Gastroesophageal sphincter (tissue), 4 donors: ENCODE data around the gene ZNF672. TPM values are rescaled to one million over a fixed set of nuclear protein-coding genes. Genes with fewer than 3 reads are reported as not detected.

Experiments used
- ATAC-seq: fragments of 150-250 bp; one replicate; pipeline ENCODE4 v1.9.1; 2016; ENCODE audit warnings: mild to moderate bottlenecking, moderate library complexity
- H3K27ac ChIP-seq, 4 donors: fragments of 200-600 bp; sonication (generic) in 3 of 4; 1 replicate in 3 of 4; 2 replicates in 1 of 4; pipeline ENCODE4 v1.5.1; 2016 to 2019
- H3K27me3 ChIP-seq: fragments of 200-600 bp; sonication (generic); one replicate; pipeline ENCODE4 v1.5.1; 2019
- H3K36me3 ChIP-seq, 2 donors: fragments of 200-600 bp; sonication (generic); one replicate each; pipeline ENCODE4 v1.5.1; 2019; ENCODE audit warnings: control low read depth in 1 of 2
- H3K4me1 ChIP-seq, 3 donors: fragments of 200-600 bp; sonication (generic); 1 replicate in 2 of 3; 2 replicates in 1 of 3; pipeline ENCODE4 v1.5.1; 2016 to 2019; ENCODE audit warnings: control low read depth in 2 of 3
- H3K4me3 ChIP-seq, 2 donors: fragments of 200-600 bp; sonication (generic); one replicate each; pipeline ENCODE4 v1.5.1; 2019; ENCODE audit warnings: mild to moderate bottlenecking in 1 of 2, moderate library complexity in 1 of 2
- H3K9me3 ChIP-seq, 3 donors: fragments of 200-600 bp; sonication (generic); one replicate each; pipeline ENCODE4 v1.5.1; 2017 to 2019; ENCODE audit warnings: control low read depth in 2 of 3
- EP300 ChIP-seq: sonication (generic); formaldehyde crosslinking; IDR thresholded peaks from one replicate; pipeline ENCODE4 v1.6.1; 2017; ENCODE audit warnings: antibody characterized with exemption, mild to moderate bottlenecking
- POLR2A ChIP-seq, 2 donors: fragments of 450-650 bp; IDR thresholded peaks; one replicate each; pipeline ENCODE4 v1.6.1; 2017; ENCODE audit warnings: antibody characterized with exemption in 2 of 2, mild to moderate bottlenecking in 2 of 2, moderate library complexity in 1 of 2
- POLR2AphosphoS5 ChIP-seq: sonication (generic); formaldehyde crosslinking; IDR thresholded peaks from one replicate; pipeline ENCODE4 v1.6.1; 2017; ENCODE audit warnings: antibody characterized with exemption
- WGBS, 2 donors: methylation state at CpG; one replicate each; pipeline ENCODE4 v1.1.5; 2018; ENCODE audit warnings: low coverage in 1 of 2; 5-methylcytosine and 5-hydroxymethylcytosine counted together
- total RNA-seq, 4 donors: library from RNA; depleted of rRNA; stranded (reverse); fragments of >200 nt; gene quantifications; one replicate each; pipeline ENCODE4 v1.1.0, GENCODE V29; 2016
- TF ChIP-seq, protein P1 (sequence below), 4 experiments: fragments of 200-600 bp in 2 of 4; fragments of 450-650 bp in 2 of 4; sonication (generic) in 1 of 4; IDR thresholded peaks; one replicate each; pipeline ENCODE4 v1.5.1; 2017 to 2019; ENCODE audit warnings: antibody characterized with exemption in 4 of 4, mild to moderate bottlenecking in 2 of 4, moderate library complexity in 2 of 4

Gene ZNF672
- total RNA-seq, 4 donors from 2014 or later = 22.1 to 44.2 (median 34.3) TPM

DNA sequence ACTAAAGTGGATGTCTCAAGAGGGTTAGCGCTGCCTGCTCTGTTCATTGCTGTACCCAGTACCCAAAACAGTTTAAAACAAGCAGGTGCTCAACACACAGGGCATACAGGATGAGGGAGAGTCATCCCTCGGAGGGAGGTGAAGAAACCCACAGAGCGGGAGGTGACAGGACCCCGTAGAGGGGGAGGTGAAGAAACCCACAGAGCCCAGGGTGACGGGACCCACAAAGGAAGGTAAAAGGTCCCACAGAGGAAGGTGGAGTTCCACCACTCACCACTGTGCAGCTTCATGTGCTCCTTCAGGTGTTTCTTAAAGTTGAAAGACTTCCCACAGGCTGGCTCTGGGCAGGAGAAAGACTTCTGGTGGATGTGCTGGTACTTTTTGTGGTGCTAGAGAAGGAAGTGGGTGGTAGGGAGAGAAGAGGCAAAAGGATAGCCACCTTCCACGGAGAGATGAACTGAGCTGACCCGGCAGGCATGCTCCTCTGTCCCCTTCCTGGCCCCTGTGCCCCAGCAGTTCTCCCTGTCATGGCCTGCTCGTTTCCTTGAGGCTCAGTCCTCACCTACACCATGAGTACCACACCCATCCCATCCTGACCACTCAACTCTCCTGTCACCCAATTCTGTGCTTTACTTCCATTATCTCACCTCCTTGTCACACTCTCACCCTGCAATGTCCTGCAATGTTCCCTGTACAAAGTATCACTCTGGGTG, 15.8 kb downstream of the ZNF672 start:
- 63 to 90% methylated on average over 1 to 5 of the region's 8 CpGs for WGBS, 2 donors
- peaks cover 0 to 57% of the 10 kb centered on the region in 2 donors for H3K36me3 ChIP-seq

DNA sequence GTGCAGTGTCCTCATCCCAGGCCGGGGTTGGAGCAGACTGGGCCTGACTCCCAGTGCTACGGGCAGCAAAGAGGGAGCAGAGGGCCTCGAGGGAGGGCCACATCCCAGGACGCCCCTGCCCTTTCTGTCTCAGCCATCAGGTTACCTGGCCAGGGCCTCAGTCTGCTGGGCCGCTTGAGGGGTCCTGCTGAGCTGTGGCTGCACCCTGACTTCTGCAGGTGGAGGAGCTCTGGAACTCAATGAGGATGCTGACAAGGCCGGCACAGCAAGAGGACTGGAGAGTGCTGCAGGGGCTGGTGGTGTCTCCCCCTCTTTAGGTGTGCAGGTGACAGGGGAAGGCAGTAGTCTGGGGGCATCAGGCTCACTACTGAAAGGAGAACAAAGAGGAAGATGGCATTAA, 17.6 kb downstream of the ZNF672 start:
- Histone ChIP-seq H3K4me3 (no peak overlapping the region), H3K4me1 (peaks cover 0 to 45% (median 14%) of the 10 kb centered on the region in 3 donors), H3K36me3 (peaks cover 0 to 39% of the 10 kb centered on the region in 2 donors), H3K27ac (no peak overlapping the region), H3K27me3 (no peaks in the 10 kb centered on the region), H3K9me3 (no peaks in the 10 kb centered on the region)
- ATAC-seq = no peak
- no CpG with 5 or more reads among the region's 6 CpGs for WGBS, 2 donors
- no peak for TF ChIP-seq POLR2A (IDR thresholded peaks at IDR 0.05)
- no peak for TF ChIP-seq POLR2AphosphoS5
- no peak for TF ChIP-seq EP300

More for the DNA sequence above, 15.8 kb downstream of the ZNF672 start:
- H3K4me1 ChIP-seq = peaks cover 0 to 37% (median 14%) of the 10 kb centered on the region in 3 donors
- TF ChIP-seq POLR2AphosphoS5 = no peak
- TF ChIP-seq POLR2A (IDR thresholded peaks at IDR 0.05) = no peak
- TF ChIP-seq, protein P1, sequence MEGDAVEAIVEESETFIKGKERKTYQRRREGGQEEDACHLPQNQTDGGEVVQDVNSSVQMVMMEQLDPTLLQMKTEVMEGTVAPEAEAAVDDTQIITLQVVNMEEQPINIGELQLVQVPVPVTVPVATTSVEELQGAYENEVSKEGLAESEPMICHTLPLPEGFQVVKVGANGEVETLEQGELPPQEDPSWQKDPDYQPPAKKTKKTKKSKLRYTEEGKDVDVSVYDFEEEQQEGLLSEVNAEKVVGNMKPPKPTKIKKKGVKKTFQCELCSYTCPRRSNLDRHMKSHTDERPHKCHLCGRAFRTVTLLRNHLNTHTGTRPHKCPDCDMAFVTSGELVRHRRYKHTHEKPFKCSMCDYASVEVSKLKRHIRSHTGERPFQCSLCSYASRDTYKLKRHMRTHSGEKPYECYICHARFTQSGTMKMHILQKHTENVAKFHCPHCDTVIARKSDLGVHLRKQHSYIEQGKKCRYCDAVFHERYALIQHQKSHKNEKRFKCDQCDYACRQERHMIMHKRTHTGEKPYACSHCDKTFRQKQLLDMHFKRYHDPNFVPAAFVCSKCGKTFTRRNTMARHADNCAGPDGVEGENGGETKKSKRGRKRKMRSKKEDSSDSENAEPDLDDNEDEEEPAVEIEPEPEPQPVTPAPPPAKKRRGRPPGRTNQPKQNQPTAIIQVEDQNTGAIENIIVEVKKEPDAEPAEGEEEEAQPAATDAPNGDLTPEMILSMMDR (IDR thresholded peaks at IDR 0.05) = no peak
- H3K4me3 ChIP-seq = no peak overlapping the region
- H3K27ac ChIP-seq = no peak overlapping the region
- no peak for ATAC-seq
- no peaks in the 10 kb centered on the region for H3K27me3 ChIP-seq
- H3K9me3 ChIP-seq = no peaks in the 10 kb centered on the region

DNA sequence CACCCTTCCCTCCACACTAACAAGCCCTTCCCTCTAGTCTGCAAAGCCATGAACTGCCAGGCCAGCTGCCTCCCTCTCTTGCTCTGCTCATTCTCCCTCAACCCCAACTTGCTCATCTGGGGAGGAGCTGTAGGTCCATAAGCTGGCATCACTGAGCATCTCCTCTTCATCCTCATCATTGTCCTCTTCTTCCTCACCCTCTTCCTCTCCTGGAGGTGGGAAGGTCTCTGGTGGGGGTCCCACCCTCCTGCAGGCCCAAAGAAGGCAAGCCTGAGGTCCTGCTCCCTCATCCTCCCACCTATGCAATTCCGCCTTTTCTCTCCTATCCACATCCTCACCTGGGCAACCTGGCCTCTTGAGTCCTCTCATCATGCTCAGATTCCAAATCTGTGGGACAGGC, 18.2 kb downstream of the ZNF672 start:
- WGBS, 2 donors = 100% methylated on average over 1 of the region's 1 CpG
- Histone ChIP-seq H3K4me3 (no peak overlapping the region), H3K36me3 (peaks cover 0 to 33% of the 10 kb centered on the region in 2 donors), H3K9me3 (no peaks in the 10 kb centered on the region), H3K27ac (no peak overlapping the region), H3K4me1 (peaks cover 0 to 45% (median 14%) of the 10 kb centered on the region in 3 donors), H3K27me3 (no peaks in the 10 kb centered on the region)
- TF ChIP-seq POLR2AphosphoS5 (no peak), EP300 (no peak), POLR2A (IDR thresholded peaks at IDR 0.05) (no peak)
- TF ChIP-seq, protein P1 (IDR thresholded peaks at IDR 0.05) = no peak
- ATAC-seq = no peak

DNA sequence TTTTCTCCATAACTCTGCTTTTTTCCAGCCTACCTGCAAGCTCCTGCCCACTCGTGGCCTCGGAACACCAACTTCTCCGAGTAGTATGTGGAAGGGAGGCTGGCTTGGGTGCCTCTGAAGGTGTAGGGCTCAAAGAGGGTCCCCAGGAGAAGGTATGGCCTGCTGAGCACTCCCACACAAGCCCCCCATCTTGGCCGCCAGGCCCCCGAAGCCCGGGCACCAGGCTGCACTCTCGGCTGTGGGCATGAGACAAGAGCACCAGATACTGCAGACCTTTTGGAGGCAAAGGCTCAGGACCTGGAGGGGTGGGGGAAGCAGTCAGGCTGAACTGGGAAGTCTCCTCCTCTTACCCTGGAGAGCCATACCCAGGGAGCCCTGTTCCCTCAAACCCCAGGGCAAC, 19.2 kb downstream of the ZNF672 start:
- no peaks in the 10 kb centered on the region for H3K27me3 ChIP-seq
- 83% methylated on average over 2 to 3 of the region's 7 CpGs for WGBS, 2 donors
- peaks cover 0 to 25% of the 10 kb centered on the region in 2 donors for H3K36me3 ChIP-seq
- peaks cover 0 to 45% (median 14%) of the 10 kb centered on the region in 3 donors for H3K4me1 ChIP-seq
- no peak for TF ChIP-seq EP300
- TF ChIP-seq, protein P1 (IDR thresholded peaks at IDR 0.05) = no peak
- ATAC-seq = no peak
- peak overlapping the region in 2 of 4 donors; percentile 91 to 93 for H3K27ac ChIP-seq
- peak overlapping the region in 1 of 2 donors; percentile 65 for H3K4me3 ChIP-seq
- no peaks in the 10 kb centered on the region for H3K9me3 ChIP-seq

DNA sequence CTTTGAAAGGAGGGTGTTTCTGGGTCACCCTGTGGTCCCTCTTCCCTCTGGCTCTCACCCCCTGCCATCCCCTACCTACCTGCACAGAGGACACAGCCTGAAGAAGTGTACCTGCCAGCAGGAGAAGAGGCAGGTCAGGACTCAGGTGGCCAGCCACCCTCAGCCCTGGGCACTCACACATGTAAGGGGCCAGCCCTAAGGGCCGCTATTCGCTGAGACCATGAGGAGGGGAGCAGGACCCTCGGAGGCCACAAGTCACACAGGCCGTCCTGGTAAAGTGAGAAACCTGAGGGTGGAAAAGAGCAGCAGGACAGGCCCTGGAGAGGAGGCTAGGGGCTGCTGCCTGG, 19.7 kb downstream of the ZNF672 start:
- Histone ChIP-seq H3K9me3 (no peaks in the 10 kb centered on the region), H3K4me3 (peak overlapping the region; percentile 50 to 65), H3K27me3 (no peaks in the 10 kb centered on the region), H3K4me1 (peaks cover 0 to 46% (median 16%) of the 10 kb centered on the region in 3 donors), H3K36me3 (peaks cover 0 to 25% of the 10 kb centered on the region in 2 donors), H3K27ac (peak overlapping the region in 3 of 4 donors; percentile 91 to 95 (median 93))
- no peak for ATAC-seq
- TF ChIP-seq EP300 = no peak
- TF ChIP-seq, protein P1 (IDR thresholded peaks at IDR 0.05) = no peak
- no peak for TF ChIP-seq POLR2AphosphoS5
- no peak for TF ChIP-seq POLR2A (IDR thresholded peaks at IDR 0.05)
- WGBS, 2 donors = no CpG with 5 or more reads among the region's 4 CpGs
